Kidney capillary endothelial cell (primary cell): ENCODE results near the gene CARD11.

Source experiments
- DNase-seq: peaks from one replicate; pipeline ENCODE4 v3.0.0-alpha.2; 2018; ENCODE audit warnings: low spot score

CARD11 gene

DNA sequence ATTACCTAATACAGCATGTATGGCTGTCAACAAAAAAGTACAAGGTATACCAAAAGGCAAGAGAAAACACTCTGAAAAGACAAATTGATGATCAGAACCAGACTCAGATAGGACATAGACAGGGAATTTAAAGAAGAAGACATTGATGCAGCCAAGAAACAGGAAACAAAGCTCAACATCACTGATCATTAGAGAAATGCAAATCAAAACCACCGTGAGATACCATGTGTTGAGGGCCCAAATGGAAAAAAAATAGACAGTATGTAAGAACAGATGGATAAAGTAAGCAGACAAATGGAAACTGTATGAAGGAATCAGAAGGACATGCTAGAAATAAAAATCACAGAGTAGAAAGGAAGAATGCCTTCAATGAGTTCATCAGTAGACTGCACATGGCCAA lies 23.3 kb downstream of the CARD11 start:
- no peak for DNase-seq

DNA sequence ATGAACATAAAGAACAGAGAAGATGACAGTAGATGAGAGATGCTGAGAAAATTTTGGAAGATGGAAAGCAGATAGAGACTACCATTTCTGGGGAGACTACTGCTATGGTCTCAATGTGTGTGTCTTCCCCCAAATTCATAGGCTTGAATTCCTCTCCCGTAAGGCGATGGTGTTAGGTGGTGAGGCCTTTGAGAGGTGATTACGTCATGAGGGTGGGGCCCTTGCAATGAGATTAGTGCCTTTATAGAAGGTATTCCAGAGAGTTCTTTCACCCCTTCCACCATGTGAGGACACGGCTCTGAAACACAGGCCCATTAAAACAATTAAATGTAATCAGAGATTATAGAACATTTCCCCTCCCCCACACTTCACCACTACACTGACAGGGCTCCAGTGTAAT lies 23.9 kb downstream of the CARD11 start:
- no peak for DNase-seq

DNA sequence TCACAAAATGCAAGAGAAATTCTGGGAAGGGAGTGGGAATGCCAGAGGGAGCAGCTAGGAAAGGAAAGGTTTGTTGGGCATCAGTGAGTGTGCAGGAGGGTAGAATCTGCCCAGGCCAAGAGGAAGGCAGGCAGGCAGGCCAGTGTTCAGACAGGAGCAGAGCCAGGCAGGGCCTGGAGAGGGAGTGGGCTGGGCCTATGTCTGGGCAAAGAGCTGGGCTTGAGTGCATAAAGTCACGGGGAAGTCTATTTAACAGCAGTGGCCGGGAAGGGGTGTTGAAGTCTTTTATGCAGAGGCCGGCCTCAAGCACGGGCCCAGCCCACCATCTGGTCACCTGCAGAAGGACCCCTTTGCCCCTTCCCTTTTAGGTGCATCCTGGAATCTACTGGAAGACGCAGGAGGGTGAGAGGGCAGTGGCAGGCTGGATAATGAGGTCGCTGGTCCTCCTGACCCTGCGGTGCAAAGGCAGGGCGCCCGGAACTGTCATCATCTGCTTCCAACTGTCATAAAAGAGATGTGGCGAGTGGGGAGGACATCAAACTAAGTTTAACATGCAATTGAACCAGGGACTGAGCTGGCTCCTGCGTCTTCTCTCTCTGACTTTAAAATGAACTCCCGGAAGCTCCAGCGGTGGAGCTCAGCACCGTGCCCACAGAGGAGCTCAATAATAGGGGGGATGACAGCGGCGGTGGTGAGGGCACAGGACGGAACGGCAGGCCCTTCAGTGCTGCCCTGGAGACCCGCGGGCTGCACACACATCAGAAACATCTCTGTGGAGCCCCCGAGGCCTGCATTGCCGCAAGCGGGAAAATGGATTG lies 29.5 kb downstream of the CARD11 start:
- no peak for DNase-seq

DNA sequence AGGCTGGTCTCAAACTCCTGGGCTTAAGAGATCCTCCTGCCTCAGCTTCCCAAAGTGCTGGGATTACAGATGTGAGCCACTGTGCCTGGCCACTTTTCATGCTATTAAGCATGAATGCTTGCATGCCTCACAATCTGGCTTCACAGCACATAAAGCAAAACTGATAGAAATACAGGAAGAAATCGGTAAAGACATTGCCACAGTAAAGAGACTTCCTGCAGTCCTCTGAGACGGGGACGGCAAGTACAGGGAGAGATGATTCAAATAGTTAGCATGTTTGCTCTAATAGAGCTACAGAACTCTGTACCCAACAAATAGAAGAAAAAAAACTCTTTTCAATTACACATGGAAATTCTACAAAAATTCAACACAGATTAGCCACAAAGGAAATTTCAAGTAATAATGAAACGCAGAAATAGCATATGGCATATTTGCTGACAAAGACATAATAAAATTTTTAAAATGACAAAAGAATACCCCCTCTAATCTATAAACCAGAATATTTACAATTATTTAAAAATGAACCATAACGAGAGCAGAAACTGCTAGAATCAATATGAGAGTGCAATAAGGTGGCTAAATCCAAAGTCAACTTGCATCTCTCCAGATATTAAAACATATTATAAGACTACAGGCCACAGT lies 32.3 kb downstream of the CARD11 start:
- no peak for DNase-seq

DNA sequence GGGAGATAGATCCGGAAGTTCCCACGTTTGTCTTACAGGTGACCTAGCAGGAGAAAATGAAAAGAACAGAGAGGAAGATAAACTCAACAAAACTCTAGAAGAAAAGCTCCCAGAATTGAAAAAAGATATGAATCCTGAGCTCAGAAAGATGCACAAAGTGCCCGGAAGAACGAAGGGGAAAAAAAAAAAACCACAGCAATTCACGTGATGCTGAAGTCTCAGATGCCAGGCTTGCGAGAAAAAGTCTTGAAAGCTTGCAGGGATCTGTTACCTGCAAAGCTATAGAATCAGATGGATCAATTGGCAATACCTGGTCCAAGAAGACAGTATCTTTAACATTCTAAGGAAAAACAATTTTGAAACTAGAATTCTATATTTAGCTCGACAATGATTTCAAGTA lies 33.5 kb downstream of the CARD11 start:
- DNase-seq: no peak

DNA sequence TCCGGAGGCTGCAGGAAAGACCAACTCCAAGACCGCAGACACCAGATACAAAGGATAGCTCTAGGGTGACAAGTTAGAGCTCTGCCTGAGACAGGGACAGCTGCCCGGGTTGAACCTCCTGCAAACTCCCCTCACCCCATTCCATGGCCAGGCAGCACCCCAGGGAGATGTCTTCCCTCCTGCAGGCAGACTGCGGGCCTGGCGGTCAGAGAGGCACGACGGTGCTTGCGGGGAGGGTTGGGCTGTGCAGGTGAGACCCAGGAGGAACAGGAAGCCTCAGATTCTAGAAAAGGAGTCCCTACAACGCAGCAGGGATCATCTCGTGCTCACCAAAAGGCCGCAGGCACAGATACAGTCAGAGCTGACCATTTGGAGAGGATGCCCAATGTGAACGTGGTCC lies 34.6 kb downstream of the CARD11 start:
- no peak for DNase-seq

DNA sequence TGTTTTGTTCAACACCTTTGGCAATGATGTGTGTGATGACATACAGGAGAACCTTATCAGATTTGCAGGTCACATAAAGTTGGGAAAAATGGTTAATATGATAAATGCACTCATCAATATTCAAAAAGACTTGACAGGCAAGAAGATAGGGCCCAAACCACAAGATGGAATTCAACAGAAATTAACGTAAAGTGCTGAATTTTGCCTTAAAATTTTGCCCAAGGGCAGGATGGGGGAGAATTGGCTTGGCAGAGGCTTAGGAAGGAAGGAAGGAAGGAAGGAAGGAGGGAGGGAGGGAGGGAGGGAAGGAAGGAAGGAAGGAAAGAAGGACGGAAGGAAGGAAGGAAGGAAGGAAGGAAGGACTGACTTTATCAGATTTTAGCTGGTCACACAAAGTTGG lies 35.3 kb downstream of the CARD11 start:
- no peak for DNase-seq

GRCh38 chr7:3007696-3008095 lies 36.0 kb downstream of the CARD11 start:
- no peak for DNase-seq

DNA sequence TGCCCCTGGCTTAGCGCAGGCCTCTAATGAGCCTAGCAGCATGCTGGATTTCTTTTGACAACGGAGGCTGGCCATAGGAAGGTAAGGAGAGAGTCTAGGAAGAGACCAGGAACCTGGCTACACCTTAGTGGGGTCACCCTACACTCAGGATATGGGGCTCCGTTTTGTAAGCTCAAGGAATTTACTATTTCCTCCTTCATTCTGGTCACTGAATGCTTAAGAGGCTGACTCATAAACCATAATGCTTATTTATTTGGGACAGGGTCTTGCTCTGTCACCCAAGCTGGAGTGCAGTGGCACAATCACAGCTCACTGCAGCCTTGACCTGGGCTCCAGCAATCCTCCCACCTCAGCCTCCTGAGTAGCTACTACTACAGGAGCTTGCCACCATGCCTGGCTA lies 38.4 kb downstream of the CARD11 start:
- DNase-seq: no peak

DNA sequence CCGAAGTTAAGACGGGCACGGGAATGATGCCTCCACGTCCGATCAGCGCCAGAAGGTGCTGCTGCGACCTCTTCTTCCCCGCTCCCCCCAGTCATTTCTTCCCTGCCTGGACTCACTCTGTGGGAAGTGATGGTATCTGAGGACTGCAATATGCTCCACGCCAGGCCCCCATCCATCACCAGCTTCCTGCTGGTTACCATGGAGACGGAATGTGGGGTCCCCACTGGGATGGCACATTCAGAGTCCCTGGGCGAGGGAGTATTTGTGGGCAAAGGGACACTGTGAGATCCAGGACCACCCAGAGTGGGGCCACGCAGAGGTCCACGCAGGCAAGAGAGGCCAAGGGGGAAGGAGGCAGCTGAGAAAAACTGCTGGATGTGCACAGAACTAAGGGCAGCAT lies 39.7 kb downstream of the CARD11 start:
- no peak for DNase-seq

- DNase-seq: no peak
These were observed 41.0 kb downstream of the CARD11 start for GRCh38 chr7:3002631-3003030.

DNA sequence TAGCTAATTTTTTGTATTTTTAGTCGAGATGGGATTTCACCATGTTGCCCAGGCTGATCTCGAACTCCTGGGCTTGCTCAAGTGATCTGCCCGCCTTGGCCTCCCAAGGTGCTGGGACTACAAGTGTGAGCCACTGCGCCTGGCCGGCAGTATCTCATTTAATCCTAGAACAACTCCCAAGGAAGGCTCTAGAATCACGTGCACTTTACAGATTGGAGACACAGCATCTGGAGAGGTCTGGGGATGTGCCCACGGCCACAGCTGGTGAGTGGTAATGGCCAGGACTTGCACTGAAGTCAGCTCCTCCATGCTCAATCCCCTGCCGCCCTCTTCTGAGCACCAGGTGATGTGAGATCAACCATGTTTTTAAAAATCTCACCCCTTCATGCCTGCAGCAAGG lies 43.1 kb downstream of the CARD11 start:
- DNase-seq: no peak

DNA sequence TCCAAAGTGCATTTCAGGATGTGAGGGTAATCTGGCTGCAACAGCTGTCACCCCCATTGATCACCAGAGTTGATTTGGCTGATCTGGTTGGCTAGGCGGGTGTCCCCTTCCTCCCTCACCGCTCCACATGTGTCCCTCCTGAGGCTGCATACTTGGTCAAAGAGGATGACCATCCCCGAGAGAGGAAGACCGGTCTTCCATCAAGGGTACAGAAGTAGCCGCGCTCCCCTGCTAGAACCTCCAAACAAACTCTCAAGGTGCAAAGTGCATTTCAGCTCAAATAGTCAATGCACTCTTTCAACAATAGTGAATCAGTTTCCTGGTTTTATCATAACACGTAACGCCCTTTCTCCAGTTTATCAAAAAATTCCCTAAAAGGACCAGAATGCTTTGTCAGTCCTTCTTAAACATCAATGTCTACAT lies 44.6 kb downstream of the CARD11 start:
- no peak for DNase-seq

DNA sequence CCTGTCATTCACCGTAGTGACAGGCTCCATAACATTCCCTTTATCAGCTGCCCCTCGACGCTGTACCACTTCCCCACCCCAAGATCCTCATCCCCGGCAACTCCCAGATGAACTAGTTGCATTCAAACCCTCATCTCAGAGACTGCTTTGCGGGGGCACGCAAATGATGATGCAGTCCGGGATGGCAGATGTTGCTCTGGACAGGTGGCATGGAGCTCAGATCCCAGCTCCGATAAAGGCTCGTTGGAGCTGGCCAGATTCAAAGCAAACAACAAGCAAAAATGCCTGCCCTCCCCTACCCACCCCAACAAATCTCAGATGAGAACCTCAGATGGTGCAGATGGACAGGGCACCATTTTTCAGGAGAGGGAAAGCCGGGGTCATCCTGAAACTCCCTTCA lies 46.7 kb downstream of the CARD11 start:
- DNase-seq: no peak

- DNase-seq: no peak
These were observed 47.5 kb downstream of the CARD11 start for GRCh38 chr7:2996141-2996540.

GRCh38 chr7:2993868-2994267 lies 49.8 kb downstream of the CARD11 start:
- no peak for DNase-seq

GRCh38 chr7:2993396-2993795 lies 50.3 kb downstream of the CARD11 start:
- no peak for DNase-seq

- no peak for DNase-seq
These were observed 52.7 kb downstream of the CARD11 start for GRCh38 chr7:2990949-2991470.

DNA sequence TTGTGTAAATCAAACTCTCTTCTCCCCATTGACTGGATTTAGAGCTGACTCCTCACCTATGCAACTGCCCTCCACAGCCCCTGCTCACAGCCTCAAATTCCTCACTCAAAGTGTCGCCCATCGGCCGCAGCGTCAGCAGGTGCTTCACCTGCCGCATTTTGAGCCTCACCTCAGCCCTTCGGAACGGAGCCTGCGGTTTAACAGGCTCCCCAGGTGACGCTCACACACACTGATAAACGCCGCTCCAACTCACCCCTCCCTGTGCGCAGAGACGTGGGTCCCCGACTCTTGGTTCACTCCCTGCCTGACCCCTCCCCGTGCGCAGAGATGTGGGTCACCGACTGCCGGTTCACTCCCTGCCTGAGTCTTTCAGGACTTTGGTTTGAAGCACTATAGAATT lies 57.1 kb downstream of the CARD11 start:
- DNase-seq: no peak

- no peak for DNase-seq
These were observed 57.8 kb downstream of the CARD11 start for GRCh38 chr7:2985866-2986265.

GRCh38 chr7:2984091-2984490 lies 59.6 kb downstream of the CARD11 start:
- no peak for DNase-seq

DNA sequence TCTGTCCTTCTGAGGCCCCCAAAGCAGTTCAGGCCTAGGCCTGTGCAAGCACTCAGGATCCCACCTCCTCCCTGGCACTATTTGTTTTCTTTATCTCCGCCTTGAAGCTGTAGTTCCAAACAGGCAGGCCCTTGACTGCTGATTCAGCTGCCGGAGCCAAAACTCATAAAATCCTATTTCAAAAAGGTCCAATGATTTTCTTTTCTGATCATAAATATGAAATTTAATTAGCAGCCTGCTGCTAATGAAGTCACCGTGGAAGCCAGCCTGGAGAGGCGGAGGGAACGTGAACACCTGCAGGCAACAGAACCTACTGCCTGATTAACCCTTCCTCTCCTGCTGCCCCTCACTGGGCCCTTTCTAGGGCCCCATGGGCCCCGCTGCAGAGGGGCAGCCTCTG lies 60.1 kb downstream of the CARD11 start:
- no peak for DNase-seq

DNA sequence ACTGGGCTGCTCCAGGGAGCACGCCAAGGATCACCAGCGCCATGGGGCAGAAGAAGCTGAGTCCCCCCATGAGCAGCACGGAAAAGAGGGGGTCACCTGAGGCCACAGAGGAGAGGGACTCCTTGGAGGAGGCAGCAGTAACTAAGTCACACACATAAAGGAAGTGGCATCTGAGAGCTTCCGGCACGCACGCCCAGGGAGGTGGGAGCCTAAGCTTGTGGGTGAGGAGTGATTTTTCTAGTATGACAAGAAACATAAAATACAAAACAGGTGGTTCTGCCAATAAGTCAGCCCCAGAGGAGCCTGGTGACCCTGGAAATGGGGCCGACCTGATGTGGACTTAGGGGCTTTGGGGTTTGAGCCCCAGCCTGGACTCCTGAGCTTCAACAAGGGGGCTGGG lies 60.8 kb downstream of the CARD11 start:
- DNase-seq: no peak

DNA sequence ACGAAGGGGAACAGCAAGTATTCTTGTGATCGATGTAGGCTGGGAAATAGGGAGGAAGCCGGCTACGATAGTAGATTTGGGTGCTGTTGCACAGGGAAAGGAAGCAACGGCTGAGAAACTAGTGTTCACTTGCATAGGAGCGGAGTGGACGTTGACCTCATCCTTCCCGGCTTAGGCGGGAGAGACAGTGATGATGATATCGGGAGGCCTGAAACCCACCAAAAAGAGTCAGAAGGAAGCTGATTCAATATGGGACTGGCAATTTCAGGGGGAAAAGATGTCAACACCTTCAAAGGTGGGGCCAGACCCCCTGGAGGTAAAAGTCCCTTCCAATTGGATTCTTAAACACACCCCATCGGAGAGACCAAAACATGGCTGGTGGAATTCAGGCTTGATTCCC lies 61.3 kb downstream of the CARD11 start:
- DNase-seq: no peak
